GM12891 (cell line): Measurements from ENCODE around the gene RBBP8NL.

ENCODE experiments used
- PAX5 ChIP-seq: IDR thresholded peaks from 2 replicates; pipeline ENCODE4 v1.6.1; 2011; ENCODE audit warnings: low read length, moderate library complexity, mild to moderate bottlenecking; ENCODE audit not compliant: insufficient read depth, severe bottlenecking
- POLR2A ChIP-seq: IDR thresholded peaks from 2 replicates; pipeline ENCODE4 v1.6.1; 2011; ENCODE audit warnings: low read depth, low read length, control low read depth
- POLR2AphosphoS5 ChIP-seq: IDR thresholded peaks from 2 replicates; pipeline ENCODE4 v1.6.1; 2011; ENCODE audit warnings: low read depth, low read length, control low read depth
- POU2F2 ChIP-seq: IDR thresholded peaks from 2 replicates; pipeline ENCODE4 v1.6.1; 2011; ENCODE audit warnings: low read depth, mild to moderate bottlenecking, control low read depth, low read length, moderate library complexity
- TAF1 ChIP-seq: IDR thresholded peaks from 2 replicates; pipeline ENCODE4 v1.6.1; 2011; ENCODE audit warnings: low read depth, low read length, control low read depth

- TF ChIP-seq POLR2AphosphoS5: no peak
- no peak for TF ChIP-seq POLR2A
- TF ChIP-seq TAF1: no peak
- no peak for TF ChIP-seq PAX5
- no peak for TF ChIP-seq POU2F2
These were observed 27.3 kb downstream of the RBBP8NL start for GRCh38 chr20:62400021-62400420.
